Measurements from ENCODE around the gene NEU2. TPM values are rescaled to one million over a fixed set of nuclear protein-coding genes. Genes with fewer than 3 reads are reported as not detected.

The NEU2 gene
- total RNA-seq, 1 experiment from 2014 or later, result not detected

DNA sequence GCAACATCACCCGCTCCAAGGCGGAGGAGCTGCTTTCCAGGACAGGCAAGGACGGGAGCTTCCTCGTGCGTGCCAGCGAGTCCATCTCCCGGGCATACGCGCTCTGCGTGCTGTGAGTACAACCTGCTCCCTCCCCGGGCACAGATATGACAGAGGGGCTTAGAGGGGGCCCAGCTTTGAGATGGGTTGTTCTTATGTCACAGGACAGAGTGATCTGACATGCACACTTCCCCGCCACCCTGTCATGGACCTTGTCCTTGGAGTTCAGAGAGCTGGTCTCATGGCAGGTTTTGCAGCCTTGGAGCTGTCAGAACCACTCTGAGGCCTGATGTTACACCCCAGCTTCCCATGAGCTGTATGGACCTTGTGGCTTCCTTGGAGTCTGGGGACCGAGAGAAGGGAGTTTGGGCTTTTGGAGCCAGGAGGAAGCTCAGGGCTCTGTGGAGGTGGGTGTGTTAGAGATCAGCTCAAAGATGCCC is 28.1 kb downstream of the NEU2 start:
- ChIA-PET POLR2A (ENCODE audit: unreplicated experiment) (interaction anchor here (0.5 kb wide), 1 partner anchor 435 kb away, joined by 6 read pairs; no protein-coding TSS in a partner anchor), CTCF (interaction anchor here (0.6 kb wide), 1 partner anchor 58 kb away, joined by 6 read pairs; no protein-coding TSS in a partner anchor)
- Histone ChIP-seq H3K4me3 (no peak overlapping the region), H3K4me1 (replicated peaks; ENCODE audit: insufficient read depth) (no peaks in the 10 kb centered on the region), H3K9me3 (ENCODE audit: insufficient read depth, low read depth) (no peaks in the 10 kb centered on the region), H3K4me2 (no peak overlapping the region), H3K79me2 (ENCODE audit: low read depth) (no peaks in the 10 kb centered on the region), H3K27me3 (ENCODE audit: insufficient read depth, low read depth) (no peaks in the 10 kb centered on the region), H3K36me3 (ENCODE audit: low read depth) (no peaks in the 10 kb centered on the region), H3F3A (ENCODE audit: insufficient read depth, low read depth) (no peaks in the 10 kb centered on the region), H3K27ac (no peak overlapping the region), H3K9me2 (ENCODE audit: insufficient read depth) (no peaks in the 10 kb centered on the region), H4K20me1 (ENCODE audit: insufficient read depth) (no peaks in the 10 kb centered on the region), H2AFZ (no peak overlapping the region)
- no peak for TF ChIP-seq EZH2 (IDR thresholded peaks at IDR 0.05; ENCODE audit: low read depth)
- TF ChIP-seq, protein P1, sequence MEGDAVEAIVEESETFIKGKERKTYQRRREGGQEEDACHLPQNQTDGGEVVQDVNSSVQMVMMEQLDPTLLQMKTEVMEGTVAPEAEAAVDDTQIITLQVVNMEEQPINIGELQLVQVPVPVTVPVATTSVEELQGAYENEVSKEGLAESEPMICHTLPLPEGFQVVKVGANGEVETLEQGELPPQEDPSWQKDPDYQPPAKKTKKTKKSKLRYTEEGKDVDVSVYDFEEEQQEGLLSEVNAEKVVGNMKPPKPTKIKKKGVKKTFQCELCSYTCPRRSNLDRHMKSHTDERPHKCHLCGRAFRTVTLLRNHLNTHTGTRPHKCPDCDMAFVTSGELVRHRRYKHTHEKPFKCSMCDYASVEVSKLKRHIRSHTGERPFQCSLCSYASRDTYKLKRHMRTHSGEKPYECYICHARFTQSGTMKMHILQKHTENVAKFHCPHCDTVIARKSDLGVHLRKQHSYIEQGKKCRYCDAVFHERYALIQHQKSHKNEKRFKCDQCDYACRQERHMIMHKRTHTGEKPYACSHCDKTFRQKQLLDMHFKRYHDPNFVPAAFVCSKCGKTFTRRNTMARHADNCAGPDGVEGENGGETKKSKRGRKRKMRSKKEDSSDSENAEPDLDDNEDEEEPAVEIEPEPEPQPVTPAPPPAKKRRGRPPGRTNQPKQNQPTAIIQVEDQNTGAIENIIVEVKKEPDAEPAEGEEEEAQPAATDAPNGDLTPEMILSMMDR (conservative IDR thresholded peaks at IDR 0.05), result no peak
- intact Hi-C loops (cut with micrococcal nuclease; ENCODE audit: unreplicated experiment), result no loop called here
- BruUV-seq (replicated peaks), result no TSS peak
- no peak for DNase-seq

DNA sequence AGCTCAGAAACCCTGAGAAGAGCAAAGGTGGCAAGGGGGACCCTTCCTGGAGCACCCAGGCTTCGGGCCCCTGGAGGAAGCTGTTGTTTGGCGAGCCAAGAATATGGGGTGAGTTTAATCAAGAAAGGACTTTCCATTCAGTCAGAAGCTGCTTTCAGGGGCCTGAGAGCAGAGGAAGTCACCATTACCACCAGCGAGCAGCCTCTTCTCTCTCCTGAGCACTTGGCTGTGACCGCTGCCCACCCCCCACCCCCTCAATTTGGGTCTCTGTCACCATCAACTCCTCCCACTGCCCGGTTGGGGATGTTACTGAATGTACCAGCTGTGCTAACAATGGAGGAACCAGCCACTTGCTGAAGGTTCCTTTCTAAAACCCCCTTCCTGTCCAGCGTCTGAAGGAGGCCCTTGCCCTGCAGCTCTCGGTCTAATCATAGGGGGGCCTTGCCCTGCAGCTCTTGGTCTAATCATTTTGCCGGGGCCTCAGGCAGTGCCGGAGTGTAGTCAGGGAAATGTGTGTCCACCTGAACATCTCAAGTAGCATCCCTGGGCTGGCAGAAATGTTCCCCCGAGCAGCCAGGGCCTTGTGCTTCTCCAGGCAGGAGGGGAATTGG is 28.6 kb downstream of the NEU2 start:
- Histone ChIP-seq H3K27ac (no peak overlapping the region), H3K4me1 (replicated peaks; ENCODE audit: insufficient read depth) (no peaks in the 10 kb centered on the region), H4K20me1 (ENCODE audit: insufficient read depth) (no peaks in the 10 kb centered on the region), H3K36me3 (ENCODE audit: low read depth) (no peaks in the 10 kb centered on the region), H3F3A (ENCODE audit: insufficient read depth, low read depth) (no peaks in the 10 kb centered on the region), H3K79me2 (ENCODE audit: low read depth) (no peaks in the 10 kb centered on the region), H3K4me2 (no peak overlapping the region), H3K27me3 (ENCODE audit: insufficient read depth, low read depth) (no peaks in the 10 kb centered on the region), H3K9me2 (ENCODE audit: insufficient read depth) (no peaks in the 10 kb centered on the region), H3K4me3 (no peak overlapping the region), H3K9me3 (ENCODE audit: insufficient read depth, low read depth) (no peaks in the 10 kb centered on the region), H2AFZ (no peak overlapping the region)
- ChIA-PET POLR2A (ENCODE audit: unreplicated experiment) (interaction anchor here (0.5 kb wide), 2 partner anchors 15 to 434 kb away, joined by 5 to 6 read pairs; no protein-coding TSS in a partner anchor), CTCF (no interaction called here)
- no peak for DNase-seq
- intact Hi-C loops (cut with micrococcal nuclease; ENCODE audit: unreplicated experiment), result no loop called here
- no TSS peak for BruUV-seq (replicated peaks)
- TF ChIP-seq, protein P1 (conservative IDR thresholded peaks at IDR 0.05), result no peak
- TF ChIP-seq EZH2 (IDR thresholded peaks at IDR 0.05; ENCODE audit: low read depth), result no peak

DNA sequence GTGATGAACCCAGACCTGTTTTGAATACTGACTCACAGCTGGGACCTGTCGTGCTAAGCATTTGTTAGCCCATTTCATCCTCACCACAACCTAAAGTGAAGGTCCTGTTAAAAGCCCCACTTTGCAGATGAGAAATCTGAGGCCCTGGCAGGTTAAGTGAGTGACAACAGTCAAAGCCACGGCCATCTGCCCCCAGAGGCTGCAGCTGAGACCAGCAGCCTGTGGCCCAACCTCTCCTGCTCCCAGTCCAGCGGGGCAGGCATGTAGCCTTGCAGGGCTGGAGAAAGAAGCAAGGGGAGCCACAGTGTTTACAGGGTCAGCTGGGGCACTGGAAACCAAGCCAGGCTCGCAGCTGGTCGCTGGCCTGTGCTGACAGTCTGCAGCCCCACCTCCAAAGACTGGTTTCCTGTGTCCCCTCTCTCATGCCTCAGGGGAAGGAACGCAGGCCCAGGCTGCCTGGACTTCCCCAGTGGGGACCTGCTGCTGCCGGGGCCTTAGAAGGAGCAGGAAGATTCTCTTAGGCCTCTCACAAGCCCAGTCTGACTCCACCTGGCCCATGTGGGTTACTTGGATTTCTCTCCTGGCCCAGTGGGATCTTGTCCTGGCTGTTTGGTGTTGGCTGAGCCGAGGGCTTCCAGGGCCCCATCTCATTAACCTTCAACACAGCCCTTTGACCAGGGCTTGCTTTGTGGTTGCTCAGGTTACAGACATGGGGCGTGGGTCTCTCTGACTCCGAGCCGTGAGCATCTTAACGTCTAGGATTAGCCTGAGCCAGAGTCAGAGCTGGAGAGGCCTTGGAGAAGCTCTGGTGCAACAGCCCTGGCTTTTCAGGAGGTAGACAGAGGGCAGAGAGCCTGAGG is 29.3 kb downstream of the NEU2 start:
- Histone ChIP-seq H3K4me1 (replicated peaks; ENCODE audit: insufficient read depth) (no peaks in the 10 kb centered on the region), H4K20me1 (ENCODE audit: insufficient read depth) (no peaks in the 10 kb centered on the region), H3K36me3 (ENCODE audit: low read depth) (no peaks in the 10 kb centered on the region), H3K27me3 (ENCODE audit: insufficient read depth, low read depth) (no peaks in the 10 kb centered on the region), H3K9me3 (ENCODE audit: insufficient read depth, low read depth) (no peaks in the 10 kb centered on the region), H3K9me2 (ENCODE audit: insufficient read depth) (no peaks in the 10 kb centered on the region), H3K4me3 (no peak overlapping the region), H2AFZ (no peak overlapping the region), H3K27ac (no peak overlapping the region), H3K4me2 (no peak overlapping the region), H3F3A (ENCODE audit: insufficient read depth, low read depth) (no peaks in the 10 kb centered on the region), H3K79me2 (ENCODE audit: low read depth) (no peaks in the 10 kb centered on the region)
- no TSS peak for BruUV-seq (replicated peaks)
- intact Hi-C loops (cut with micrococcal nuclease; ENCODE audit: unreplicated experiment), result no loop called here
- CTCF ChIA-PET, result no interaction called here
- POLR2A ChIA-PET (ENCODE audit: unreplicated experiment), result interaction anchor here (0.5 kb wide), 1 partner anchor 148 kb away, joined by 3 read pairs; no protein-coding TSS in a partner anchor
- TF ChIP-seq EZH2 (IDR thresholded peaks at IDR 0.05; ENCODE audit: low read depth), result no peak
- TF ChIP-seq, protein P1 (conservative IDR thresholded peaks at IDR 0.05), result 0 out of 2 replicates have a peak, but pooled peaks have one; percentile 17
- DNase-seq, result peak in 1 of 2 experiments; percentile 31
